HepG2 (cell line): ENCODE data around the gene PLCB1. TPM values are rescaled to one million over a fixed set of nuclear protein-coding genes. Genes with fewer than 3 reads are reported as not detected.

Experiments used
- FOXK1 ChIP-seq: sonication (generic); formaldehyde crosslinking; IDR thresholded peaks from 2 replicates; pipeline ENCODE4 v1.4.0; 2020; ENCODE audit warnings: low read depth, missing genetic modification reagents, borderline replicate concordance
- ISL2 ChIP-seq: sonication (generic); formaldehyde crosslinking; IDR thresholded peaks from 2 replicates; pipeline ENCODE4 v1.5.0; 2020; ENCODE audit warnings: missing genetic modification reagents
- MAX ChIP-seq: IDR thresholded peaks from 2 replicates; pipeline ENCODE4 v1.6.1; 2012; ENCODE audit warnings: inconsistent platforms
- MIER3 ChIP-seq: IDR thresholded peaks from 2 replicates; pipeline ENCODE4 v1.6.1; 2016; ENCODE audit warnings: missing compliant biosample characterization, borderline replicate concordance
- MTA3 ChIP-seq: sonication (generic); formaldehyde crosslinking; IDR thresholded peaks from 2 replicates; pipeline ENCODE4 v1.4.0; 2020; ENCODE audit warnings: missing genetic modification reagents
- POLR2A ChIP-seq, 2 experiments: IDR thresholded peaks; 2 replicates each; pipeline ENCODE4 v1.6.1; 2011; ENCODE audit warnings: low read depth in 2 of 2, low read length in 2 of 2, mild to moderate bottlenecking in 1 of 2, moderate library complexity in 1 of 2; ENCODE audit not compliant: insufficient read depth in 1 of 2
- SMAD1 ChIP-seq: sonication (generic); formaldehyde crosslinking; IDR thresholded peaks from 2 replicates; pipeline ENCODE4 v1.4.0; 2020; ENCODE audit warnings: missing genetic modification reagents, low read depth, mild to moderate bottlenecking, borderline replicate concordance
- SP5 ChIP-seq: IDR thresholded peaks from 2 replicates; pipeline ENCODE4 v1.6.1; 2016; ENCODE audit warnings: low read depth, borderline replicate concordance
- TFE3 ChIP-seq: IDR thresholded peaks from 2 replicates; pipeline ENCODE4 v1.6.1; 2016
- THRA ChIP-seq: sonication (generic); formaldehyde crosslinking; IDR thresholded peaks from 2 replicates; pipeline ENCODE4 v1.4.0; 2020; ENCODE audit warnings: missing genetic modification reagents, borderline replicate concordance
- ZFP1 ChIP-seq: IDR thresholded peaks from 2 replicates; pipeline ENCODE4 v1.6.1; 2016
- ZNF10 ChIP-seq: sonication (generic); formaldehyde crosslinking; IDR thresholded peaks from 2 replicates; pipeline ENCODE4 v1.4.0; 2020; ENCODE audit warnings: mild to moderate bottlenecking, low read depth, missing genetic modification reagents, borderline replicate concordance
- ZNF124 ChIP-seq: sonication (generic); formaldehyde crosslinking; IDR thresholded peaks from 2 replicates; pipeline ENCODE4 v1.4.0; 2020; ENCODE audit warnings: missing genetic modification reagents
- ZNF251 ChIP-seq: sonication (generic); formaldehyde crosslinking; IDR thresholded peaks from 2 replicates; pipeline ENCODE4 v1.9.0; 2021; ENCODE audit warnings: mild to moderate bottlenecking, missing genetic modification reagents
- ZNF34 ChIP-seq: sonication (generic); formaldehyde crosslinking; IDR thresholded peaks from 2 replicates; pipeline ENCODE4 v1.4.0; 2020; ENCODE audit warnings: mild to moderate bottlenecking, missing genetic modification reagents, borderline replicate concordance
- ZNF431 ChIP-seq: sonication (generic); formaldehyde crosslinking; IDR thresholded peaks from 2 replicates; pipeline ENCODE4 v1.9.0; 2022; ENCODE audit warnings: missing genetic modification reagents, low read depth, mild to moderate bottlenecking, borderline replicate concordance
- ZNF510 ChIP-seq: sonication (generic); formaldehyde crosslinking; IDR thresholded peaks from 2 replicates; pipeline ENCODE4 v1.4.0; 2020; ENCODE audit warnings: low read depth, mild to moderate bottlenecking, missing genetic modification reagents
- ZNF619 ChIP-seq: sonication (generic); formaldehyde crosslinking; IDR thresholded peaks from 2 replicates; pipeline ENCODE4 v1.4.0; 2020; ENCODE audit warnings: mild to moderate bottlenecking, missing genetic modification reagents
- ZNF704 ChIP-seq: sonication (generic); formaldehyde crosslinking; IDR thresholded peaks from 2 replicates; pipeline ENCODE4 v1.8.1; 2023; ENCODE audit warnings: mild to moderate bottlenecking, inconsistent platforms, moderate library complexity, missing genetic modification reagents, borderline replicate concordance
- ZNF800 ChIP-seq: sonication (generic); formaldehyde crosslinking; IDR thresholded peaks from 2 replicates; pipeline ENCODE4 v1.4.0; 2020; ENCODE audit warnings: missing genetic modification reagents
- ZNF891 ChIP-seq: sonication (generic); formaldehyde crosslinking; IDR thresholded peaks from 2 replicates; pipeline ENCODE4 v1.5.0; 2020; ENCODE audit warnings: mild to moderate bottlenecking, missing genetic modification reagents
- polyA plus RNA-seq, 8 experiments: library from polyadenylated mRNA; depleted of rRNA in 3 of 8; stranded (reverse) in 7 of 8; unstranded in 1 of 8; fragments of >200 nt; fragmentation: Illumina TruSeq in 4 of 8; extraction: Trizol in 4 of 8; gene quantifications; 2 replicates each; pipeline versions ENCODE4 v1.2.1 to v1.2.3, GENCODE V29; 2011 to 2016; ENCODE audit warnings: low read depth in 4 of 8, missing spikeins in 1 of 8, mixed read lengths in 1 of 8; ENCODE audit not compliant: insufficient read depth in 1 of 8
- total RNA-seq, 5 experiments: library from RNA; depleted of rRNA; stranded (reverse); fragments of >200 nt; fragmentation: Illumina TruSeq; extraction: Trizol; gene quantifications; 2 replicates each; pipeline ENCODE4 v1.2.3, GENCODE V29; 2016; ENCODE audit warnings: low read depth in 1 of 5

PLCB1 gene
- total and polyA plus RNA-seq, 2 of the 13 experiments (the other 11 are each of a cell fraction or from before 2014, with no cell fraction given), result 42.4 to 55.9 TPM

- TF ChIP-seq THRA, result peak; percentile 58; the same call in 1 of the 2 replicates
- no peak; the same call in 1 of the 2 replicates for TF ChIP-seq ZNF124
- TF ChIP-seq ZNF619 (CRISPR knock-in tag), result no peak
- TF ChIP-seq ZNF431 (CRISPR knock-in tag), result no peak; the same call in 1 of the 2 replicates
- TF ChIP-seq SP5 (CRISPR knock-in tag), result no peak
- TF ChIP-seq ZNF800, result no peak
- no peak for TF ChIP-seq ZNF510 (CRISPR knock-in tag)
- TF ChIP-seq ISL2 (CRISPR knock-in tag), result peak; percentile 85; the same call in 1 of the 2 replicates
- TF ChIP-seq MTA3, result no peak
- TF ChIP-seq ZNF704 (CRISPR knock-in tag), result no peak
- TF ChIP-seq ZFP1 (CRISPR knock-in tag), result no peak
- TF ChIP-seq FOXK1, result peak; percentile 71; the same call in 1 of the 2 replicates
- peak; percentile 12; the same call in 1 of the 2 replicates for TF ChIP-seq MAX
- no peak for TF ChIP-seq POLR2A (IDR thresholded peaks at IDR 0.05; ENCODE audit: insufficient read depth in 1 of 2, low read depth in 2 of 2, low read length in 2 of 2)
- TF ChIP-seq ZNF251 (CRISPR knock-in tag), result no peak
- no peak; the same call in 1 of the 2 replicates for TF ChIP-seq ZNF34
- TF ChIP-seq MIER3 (CRISPR knock-in tag), result no peak
- TF ChIP-seq ZNF10 (CRISPR knock-in tag), result no peak
- TF ChIP-seq TFE3 (CRISPR knock-in tag), result no peak
- TF ChIP-seq ZNF891 (CRISPR knock-in tag), result no peak
- TF ChIP-seq SMAD1, result no peak
Measured at GRCh38 chr20:8330785-8331695, 199.0 kb downstream of the PLCB1 start (continued).
